Prostate gland (tissue), 2 donors: ENCODE data around the gene ELOVL7. TPM values are rescaled to one million over a fixed set of nuclear protein-coding genes. Genes with fewer than 3 reads are reported as not detected.
"Not testable (repeated sequence)": the region's sequence is repeated elsewhere in the genome, so short reads cannot be mapped to it uniquely, and the experiment has no call there.

Experiments
- DNase-seq: peaks from one replicate; pipeline ENCODE4 v3.0.0-alpha.2; 2019; ENCODE audit warnings: low spot score
- H3K27ac ChIP-seq, 2 donors: fragments of 200-600 bp; sonication (generic); 2 replicates each; pipeline ENCODE4 v1.5.1; 2017 to 2019
- H3K27me3 ChIP-seq: fragments of 200-600 bp; sonication (generic); replicated peaks from 2 replicates; pipeline ENCODE4 v1.5.1; 2019; ENCODE audit not compliant: insufficient read depth
- H3K36me3 ChIP-seq, 2 donors: fragments of 200-600 bp; sonication (generic); 1 replicate in 1 of 2; 2 replicates in 1 of 2; pipeline versions ENCODE4 v1.5.1 to v1.8.1; 2017 to 2019
- H3K4me1 ChIP-seq: fragments of 200-600 bp; sonication (generic); replicated peaks from 2 replicates; pipeline ENCODE4 v1.5.1; 2019
- H3K4me3 ChIP-seq, 2 donors: fragments of 200-600 bp; sonication (generic); 2 replicates each; pipeline ENCODE4 v1.5.1; 2017 to 2019
- H3K9me3 ChIP-seq: fragments of 200-600 bp; sonication (generic); 2 replicates; pipeline ENCODE4 v1.5.1; 2017
- CTCF ChIP-seq, 4 experiments: fragments of 200-600 bp in 2 of 4; fragments of 450-650 bp in 2 of 4; sonication (generic) in 2 of 4; IDR thresholded peaks; 1 replicate in 3 of 4; 2 replicates in 1 of 4; pipeline ENCODE4 v1.5.1; 2016 to 2019; ENCODE audit warnings: antibody characterized with exemption in 4 of 4, mild to moderate bottlenecking in 2 of 4, moderate library complexity in 2 of 4
- POLR2A ChIP-seq: fragments of 450-650 bp; IDR thresholded peaks from one replicate; pipeline ENCODE4 v1.6.1; 2016; ENCODE audit warnings: antibody characterized with exemption, mild to moderate bottlenecking
- POLR2AphosphoS5 ChIP-seq: sonication (generic); formaldehyde crosslinking; IDR thresholded peaks from one replicate; pipeline ENCODE4 v1.6.1; 2017; ENCODE audit warnings: antibody characterized with exemption
- WGBS: methylation state at CpG from one replicate; pipeline ENCODE4 v1.1.5; 2018; 5-methylcytosine and 5-hydroxymethylcytosine counted together
- intact Hi-C: fragments of 100-400 bp; cut with DNase I; formaldehyde crosslinking; loops from one replicate; pipeline ENCODE4 v1.14.2; 2022
- total RNA-seq, 2 donors: library from RNA; depleted of rRNA; stranded (reverse); fragments of >200 nt; gene quantifications; one replicate each; pipeline ENCODE4 v1.1.0, GENCODE V29; 2016

The ELOVL7 gene
- total RNA-seq, 2 donors from 2014 or later, result 15.7 to 23.8 TPM

- 92% methylated on average over 1 of the region's 1 CpG for WGBS
- Histone ChIP-seq H3K4me3 (no peak overlapping the region), H3K27me3 (no peaks in the 10 kb centered on the region), H3K27ac (no peak overlapping the region), H3K4me1 (no peaks in the 10 kb centered on the region), H3K9me3 (no peaks in the 10 kb centered on the region), H3K36me3 (no peaks in the 10 kb centered on the region)
- DNase-seq, result no peak
- intact Hi-C loops, result no loop called here
- TF ChIP-seq CTCF (IDR thresholded peaks at IDR 0.05) (no peak), POLR2A (no peak), POLR2AphosphoS5 (no peak)
Observed at GRCh38 chr5:60802986-60803385, 41.1 kb downstream of the ELOVL7 start.

GRCh38 chr5:60802226-60802625, 41.8 kb downstream of the ELOVL7 start:
- intact Hi-C loops, result no loop called here
- TF ChIP-seq POLR2A, result no peak
- no peak for TF ChIP-seq POLR2AphosphoS5
- TF ChIP-seq CTCF (IDR thresholded peaks at IDR 0.05), result no peak

GRCh38 chr5:60797482-60798153, 46.5 kb downstream of the ELOVL7 start:
- Histone ChIP-seq H3K4me1 (no peaks in the 10 kb centered on the region), H3K4me3 (no peak overlapping the region), H3K27me3 (no peaks in the 10 kb centered on the region), H3K9me3 (no peaks in the 10 kb centered on the region), H3K27ac (no peak overlapping the region), H3K36me3 (no peaks in the 10 kb centered on the region)
- DNase-seq, result no peak
- 51% methylated on average over 6 of the region's 6 CpGs for WGBS
- no peak for TF ChIP-seq POLR2AphosphoS5
- TF ChIP-seq POLR2A, result no peak
- intact Hi-C loops, result no loop called here

More at GRCh38 chr5:60802226-60802625, 41.8 kb downstream of the ELOVL7 start:
- WGBS, result 77% methylated on average over 2 of the region's 2 CpGs
- Histone ChIP-seq H3K27ac (no peak overlapping the region), H3K36me3 (no peaks in the 10 kb centered on the region), H3K4me3 (no peak overlapping the region), H3K4me1 (no peaks in the 10 kb centered on the region), H3K27me3 (no peaks in the 10 kb centered on the region), H3K9me3 (no peaks in the 10 kb centered on the region)
- no peak for DNase-seq

- DNase-seq, intact Hi-C loops: not testable (repeated sequence)
- 92% methylated on average over 18 of the region's 18 CpGs for WGBS
Observed at GRCh38 chr5:60795424-60795950, 48.6 kb downstream of the ELOVL7 start.

GRCh38 chr5:60794691-60795090, 49.4 kb downstream of the ELOVL7 start:
- Histone ChIP-seq H3K9me3 (no peaks in the 10 kb centered on the region), H3K27ac (no peak overlapping the region), H3K4me3 (no peak overlapping the region), H3K4me1 (no peaks in the 10 kb centered on the region), H3K36me3 (no peaks in the 10 kb centered on the region), H3K27me3 (no peaks in the 10 kb centered on the region)
- no peak for DNase-seq
- intact Hi-C loops, result no loop called here
- no peak for TF ChIP-seq POLR2AphosphoS5
- TF ChIP-seq CTCF (IDR thresholded peaks at IDR 0.05), result no peak
- no peak for TF ChIP-seq POLR2A
- 100% methylated on average over 2 of the region's 2 CpGs for WGBS

More at GRCh38 chr5:60795424-60795950, 48.6 kb downstream of the ELOVL7 start:
- not testable (repeated sequence) for H3K4me1 ChIP-seq, H3K36me3 ChIP-seq, H3K27ac ChIP-seq, H3K27me3 ChIP-seq, H3K4me3 ChIP-seq, H3K9me3 ChIP-seq

- Histone ChIP-seq H3K9me3 (no peaks in the 10 kb centered on the region), H3K4me3 (no peak overlapping the region), H3K27ac (no peak overlapping the region), H3K4me1 (no peaks in the 10 kb centered on the region), H3K27me3 (no peaks in the 10 kb centered on the region), H3K36me3 (no peaks in the 10 kb centered on the region)
- WGBS, result 94% methylated on average over 2 of the region's 2 CpGs
- intact Hi-C loops, result no loop called here
- TF ChIP-seq POLR2A (no peak), CTCF (IDR thresholded peaks at IDR 0.05) (no peak), POLR2AphosphoS5 (no peak)
- DNase-seq, result no peak
Observed at GRCh38 chr5:60792438-60792837, 51.6 kb downstream of the ELOVL7 start.
